GM21529 (cell line): Measurements from ENCODE around the gene DNAAF8.
"Not testable (repeated sequence)": the region's sequence is repeated elsewhere in the genome, so short reads cannot be mapped to it uniquely, and the experiment has no call there.

Source experiments
- ATAC-seq: cut with Tn5 transposase; IDR thresholded peaks from one replicate; pipeline ENCODE4 v1.9.1; 2021; ENCODE audit not compliant: unreplicated experiment

DNAAF8 gene

DNA sequence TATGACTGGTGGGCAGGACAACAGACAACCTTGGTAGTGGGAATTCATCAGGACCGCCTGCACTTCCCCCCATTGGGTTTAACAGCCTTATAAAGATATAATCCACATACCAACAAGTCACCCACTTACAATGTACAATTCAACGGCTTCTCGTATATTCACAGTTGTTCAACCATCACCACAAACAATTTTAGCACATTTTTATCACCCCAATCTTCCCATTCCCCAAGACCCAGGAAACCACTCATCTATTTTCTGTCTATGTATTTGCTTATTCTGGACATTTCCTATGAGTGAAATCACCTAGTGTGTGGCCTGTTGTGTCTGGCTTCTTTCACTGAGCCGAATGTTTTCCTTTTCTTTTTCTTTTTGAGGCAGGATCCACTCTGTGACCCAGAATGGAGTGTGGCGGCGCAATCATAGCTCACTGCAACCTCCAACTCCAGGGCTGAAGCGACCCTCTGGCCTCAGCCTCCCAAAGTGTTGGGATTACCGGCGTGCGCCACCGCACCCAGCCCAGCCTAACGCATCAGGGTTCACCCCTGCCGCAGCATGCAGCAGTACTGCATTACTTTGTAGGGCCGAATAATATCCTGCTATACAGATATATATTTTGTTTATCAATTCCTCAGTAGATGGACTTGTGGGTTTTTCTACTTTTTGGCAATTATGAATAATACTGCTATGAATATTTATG lies 11.1 kb upstream of the DNAAF8 start:
- ATAC-seq: no peak

- ATAC-seq: no peak
Observed at GRCh38 chr16:4724661-4725270, 9.6 kb upstream of the DNAAF8 start.

DNA sequence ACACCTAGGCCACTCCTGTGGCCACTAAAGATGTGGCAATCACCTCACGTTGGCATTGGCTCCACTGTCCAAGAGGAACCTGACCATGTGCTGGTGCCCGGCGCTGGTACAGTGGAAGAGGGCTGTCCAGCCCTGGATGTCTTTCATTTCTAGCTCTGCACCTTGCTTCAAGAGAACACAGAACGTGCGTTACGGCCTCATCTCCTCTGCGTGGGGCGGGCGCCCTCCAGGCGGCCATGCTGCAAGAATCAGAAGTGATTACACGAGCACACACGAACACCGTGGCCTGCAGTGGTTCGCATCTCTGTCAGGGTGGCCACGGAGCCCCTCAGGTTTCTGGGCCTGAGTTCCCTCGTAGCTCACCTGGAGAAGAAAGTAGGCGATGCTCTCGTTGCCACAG lies 7.7 kb upstream of the DNAAF8 start:
- ATAC-seq: no peak

GRCh38 chr16:4728676-4729075 lies 5.7 kb upstream of the DNAAF8 start:
- ATAC-seq: no peak

DNA sequence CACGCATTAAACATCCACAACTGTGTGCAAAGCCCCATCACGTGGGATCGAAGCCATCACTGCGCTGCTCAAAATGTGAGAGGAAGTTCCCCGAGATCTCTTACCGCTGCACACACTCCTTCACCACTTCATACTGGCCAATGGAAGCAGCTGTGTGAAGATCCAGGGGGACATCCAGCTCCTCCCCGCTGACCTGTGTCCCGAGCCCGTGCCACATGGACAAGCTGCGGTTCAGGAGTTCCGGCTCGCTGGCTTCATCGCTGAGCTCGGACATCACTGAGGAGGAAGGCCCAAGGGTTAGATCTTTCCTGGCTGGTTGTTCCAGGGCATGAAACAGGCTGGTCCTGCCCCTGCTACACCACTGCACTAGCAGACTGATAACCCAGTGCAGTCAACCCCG lies 4.5 kb upstream of the DNAAF8 start:
- no peak for ATAC-seq

- no peak for ATAC-seq
Observed at GRCh38 chr16:4733211-4733742, 1.1 kb upstream of the DNAAF8 start.

DNA sequence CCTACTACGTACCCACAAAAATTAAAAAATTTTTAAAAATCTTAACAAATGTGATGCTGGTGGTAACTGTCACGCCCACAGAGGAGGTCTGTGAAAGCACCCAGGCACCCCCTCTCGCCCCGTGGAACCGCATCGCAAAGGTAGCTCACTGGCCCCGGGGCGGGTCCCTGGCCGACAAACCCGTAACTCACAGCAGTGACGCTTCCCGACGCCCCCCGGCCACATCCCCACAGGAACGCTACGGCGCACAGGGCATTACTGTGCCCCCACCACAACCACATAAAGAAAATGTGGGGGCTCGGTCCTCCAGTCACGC lies 632 bp upstream of the DNAAF8 start:
- peak; percentile 0 for ATAC-seq

- peak; percentile 63 for ATAC-seq
Observed at GRCh38 chr16:4734730-4735535, 596 bp downstream of the DNAAF8 start.

DNA sequence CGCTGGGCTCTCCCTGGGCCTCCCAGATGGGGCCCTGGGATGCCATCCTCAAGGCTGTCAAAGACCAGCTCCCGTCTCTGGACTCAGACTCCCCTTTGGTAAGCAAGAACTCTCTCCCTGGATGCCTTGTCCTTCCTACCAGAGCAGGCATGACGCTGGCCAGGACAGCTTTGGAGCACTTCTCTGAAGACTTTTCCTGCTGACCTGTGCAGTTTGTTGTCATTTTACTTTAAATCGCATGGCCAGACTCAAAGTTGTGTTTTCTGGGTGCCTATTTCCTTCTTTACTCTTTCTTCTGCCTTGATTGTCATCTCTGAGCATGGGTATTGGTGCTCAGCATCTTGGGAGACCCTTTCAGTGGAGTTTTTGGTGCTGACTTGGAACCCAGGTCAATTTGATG lies 2.2 kb downstream of the DNAAF8 start:
- no peak for ATAC-seq

DNA sequence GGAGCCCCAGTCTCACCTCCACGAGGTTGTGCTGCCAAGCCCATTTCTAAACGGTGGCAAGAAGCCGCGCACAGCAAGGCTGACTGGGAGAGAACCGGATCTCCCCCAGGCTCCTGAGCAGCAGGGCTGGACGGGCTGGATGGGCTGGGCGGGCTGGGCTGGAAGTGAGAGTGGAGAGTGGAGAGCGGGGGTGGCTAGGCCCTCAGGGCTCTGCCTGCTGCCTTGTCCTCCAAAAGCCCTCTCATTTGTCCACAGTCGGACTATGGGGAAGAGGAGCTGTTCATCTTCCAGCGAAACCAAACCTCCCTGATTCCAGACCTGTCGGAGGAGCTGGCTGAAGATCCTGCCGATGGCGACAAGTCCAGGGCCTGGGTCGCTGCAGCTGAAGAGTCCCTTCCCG lies 3.2 kb downstream of the DNAAF8 start:
- ATAC-seq: no peak

GRCh38 chr16:4738370-4738769 lies 4.0 kb downstream of the DNAAF8 start:
- ATAC-seq: not testable (repeated sequence)

- no peak for ATAC-seq
Observed at GRCh38 chr16:4743226-4743878, 9.0 kb downstream of the DNAAF8 start.

GRCh38 chr16:4744555-4745273 lies 10.4 kb downstream of the DNAAF8 start:
- no peak for ATAC-seq

DNA sequence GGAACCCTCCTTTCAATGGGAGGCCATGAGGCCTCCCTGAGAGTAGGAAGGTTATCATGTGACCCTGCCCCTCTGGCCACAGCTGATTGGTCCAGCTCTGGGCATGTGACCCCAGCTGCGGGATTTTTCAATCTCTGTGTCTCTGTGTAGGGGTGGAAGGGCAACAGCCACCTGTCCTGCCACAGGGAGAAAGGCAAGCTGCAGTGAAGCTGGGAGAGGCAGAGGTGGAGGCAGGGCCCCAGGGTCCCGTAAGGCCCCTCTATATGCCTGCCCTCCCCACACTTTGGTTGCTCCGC lies 10.9 kb downstream of the DNAAF8 start:
- ATAC-seq: no peak

DNA sequence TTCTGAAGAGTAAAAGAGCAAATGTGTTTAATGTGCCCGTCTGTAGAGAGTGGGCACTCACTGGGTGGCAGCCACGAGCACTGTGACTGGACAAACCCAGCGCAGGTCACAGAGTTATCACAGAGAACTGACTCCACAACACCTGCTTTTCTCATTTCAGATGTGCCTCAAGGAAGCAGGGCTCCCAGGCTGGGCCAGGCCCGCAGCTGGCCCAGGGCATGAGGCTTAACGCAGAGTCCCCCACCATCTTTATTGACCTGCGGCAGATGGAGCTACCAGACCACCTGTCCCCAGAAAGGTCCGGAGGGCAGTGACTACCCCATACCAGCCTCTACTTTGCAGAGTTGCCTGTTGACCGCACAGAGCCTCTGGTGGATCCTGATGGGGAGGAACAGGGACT lies 11.9 kb downstream of the DNAAF8 start:
- no peak for ATAC-seq

DNA sequence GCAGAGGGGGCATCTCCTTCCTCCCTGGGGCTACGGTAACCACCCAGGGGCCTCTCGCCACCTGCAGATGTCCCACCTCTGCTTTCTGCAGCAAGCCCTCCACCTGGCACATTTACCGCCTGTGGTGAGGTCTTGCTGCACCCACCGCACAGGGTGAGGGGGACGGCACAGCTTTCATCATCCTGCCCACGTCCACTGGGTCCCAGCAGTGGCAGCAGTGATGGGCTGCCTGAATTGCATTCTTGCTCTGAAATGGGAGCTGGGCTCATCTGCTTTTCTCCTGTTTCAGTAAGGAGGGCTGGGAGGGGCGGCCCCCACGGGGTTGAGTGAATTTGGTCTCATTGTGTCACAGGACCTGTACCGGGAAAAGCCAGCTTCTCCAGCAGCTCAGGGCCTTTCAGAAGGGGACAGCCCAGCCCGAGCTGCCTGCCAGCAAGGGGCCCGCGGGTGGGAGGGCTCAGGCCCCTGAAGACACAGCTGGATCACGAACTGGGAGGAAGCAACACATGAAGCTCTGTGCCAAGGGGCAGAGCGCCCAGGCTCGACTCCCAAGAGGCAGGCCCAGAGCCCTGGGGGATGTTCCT lies 12.7 kb downstream of the DNAAF8 start:
- ATAC-seq: no peak

DNA sequence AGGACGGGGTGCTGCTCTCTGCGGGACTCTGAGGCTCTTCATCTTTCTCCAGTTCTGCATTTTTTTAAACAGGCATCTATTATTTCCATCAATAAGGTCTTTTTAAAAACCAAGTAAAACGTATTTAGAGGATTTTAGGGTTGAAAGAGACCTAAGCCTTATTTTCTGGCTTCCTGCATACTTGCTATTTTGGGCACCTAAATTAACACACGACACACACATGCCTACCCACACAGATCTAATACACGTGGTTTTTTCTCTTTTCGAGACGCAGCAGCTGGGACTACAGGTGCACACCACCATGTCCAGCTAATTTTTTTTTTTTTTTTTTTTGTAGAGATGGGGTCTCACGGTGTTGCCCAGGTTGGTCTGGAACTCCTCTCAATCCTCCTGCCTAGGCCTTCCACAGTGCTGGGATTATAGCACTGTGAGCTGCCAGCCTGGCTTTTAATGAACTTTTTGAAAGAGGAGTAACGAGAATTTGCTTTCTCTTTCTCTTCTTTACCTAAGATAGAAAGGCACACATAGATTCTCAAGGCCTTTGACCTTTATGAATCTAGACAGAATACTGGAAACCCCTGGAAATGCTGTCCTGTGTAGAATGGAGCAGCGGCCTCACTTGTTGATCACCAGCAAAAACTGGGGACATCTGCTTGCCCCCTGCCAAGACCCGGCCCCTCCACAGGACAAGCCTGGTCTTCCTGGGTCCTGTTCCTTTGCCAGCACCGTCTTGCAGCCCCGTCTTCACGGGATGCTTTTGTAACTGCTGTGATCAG lies 13.8 kb downstream of the DNAAF8 start:
- ATAC-seq: no peak

- ATAC-seq: no peak
Observed at GRCh38 chr16:4748682-4749411, 14.5 kb downstream of the DNAAF8 start.

- ATAC-seq: no peak
Observed at GRCh38 chr16:4749700-4750257, 15.4 kb downstream of the DNAAF8 start.
